Measurements from ENCODE around the gene SORCS3. TPM values are rescaled to one million over a fixed set of nuclear protein-coding genes. Genes with fewer than 3 reads are reported as not detected.

The SORCS3 gene
- total RNA-seq, 1 donor from 2014 or later: not detected

DNA sequence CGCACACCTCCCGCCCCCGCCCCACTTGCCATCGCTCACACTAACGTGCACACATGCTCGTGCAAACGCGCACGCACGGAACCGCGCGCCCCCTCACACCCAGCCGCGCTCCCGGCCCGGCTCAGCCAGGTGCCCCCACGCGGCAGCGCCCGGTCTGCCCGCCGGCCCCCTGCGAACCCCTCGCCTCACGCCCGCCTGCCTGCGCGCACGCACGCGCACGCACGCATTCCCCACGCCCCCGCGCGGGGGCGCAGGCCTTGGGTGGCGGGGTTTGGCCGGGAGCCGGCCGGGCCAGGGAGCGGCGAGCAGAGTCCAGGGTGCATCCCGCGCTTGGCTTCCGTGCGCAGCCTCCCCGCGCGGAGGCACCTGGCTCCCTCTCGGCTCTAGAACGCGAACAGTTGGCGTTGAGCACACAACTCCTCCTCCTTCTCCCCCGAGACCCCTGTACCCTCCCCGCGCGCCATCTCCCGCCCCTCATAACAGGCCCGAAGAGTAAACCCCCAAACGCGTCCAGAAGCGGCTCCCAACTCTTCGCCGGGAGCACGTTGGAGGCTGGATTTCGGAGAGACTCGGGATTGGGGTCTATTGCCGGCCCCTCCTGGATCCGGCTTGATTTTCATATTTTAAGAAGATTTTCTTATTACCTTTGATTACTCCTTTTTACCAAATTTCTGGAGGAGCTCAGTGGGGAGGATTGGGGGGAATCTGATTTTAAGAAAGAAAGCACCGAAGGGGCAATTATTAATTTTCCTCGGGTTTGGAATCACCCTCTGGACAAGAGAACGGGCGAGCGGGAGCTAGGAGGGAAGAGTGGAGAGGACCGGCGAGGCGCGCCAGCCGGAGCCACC lies 527 bp upstream of the SORCS3 start:
- Mint-ChIP-seq H3K27ac (ENCODE audit: unreplicated experiment) (no peak overlapping the region), H3K36me3 (ENCODE audit: low read depth) (peaks cover 8% of the 10 kb centered on the region), H3K4me3 (ENCODE audit: unreplicated experiment) (peak overlapping the region; percentile 58), H3K27me3 (ENCODE audit: low read depth) (peaks cover 72% of the 10 kb centered on the region), H3K4me1 (ENCODE audit: low read depth) (peaks cover 14% of the 10 kb centered on the region), H3K9me3 (ENCODE audit: low read depth) (no peaks in the 10 kb centered on the region)
- no peak for DNase-seq (ENCODE audit: low spot score)
- TF ChIP-seq, protein P1, sequence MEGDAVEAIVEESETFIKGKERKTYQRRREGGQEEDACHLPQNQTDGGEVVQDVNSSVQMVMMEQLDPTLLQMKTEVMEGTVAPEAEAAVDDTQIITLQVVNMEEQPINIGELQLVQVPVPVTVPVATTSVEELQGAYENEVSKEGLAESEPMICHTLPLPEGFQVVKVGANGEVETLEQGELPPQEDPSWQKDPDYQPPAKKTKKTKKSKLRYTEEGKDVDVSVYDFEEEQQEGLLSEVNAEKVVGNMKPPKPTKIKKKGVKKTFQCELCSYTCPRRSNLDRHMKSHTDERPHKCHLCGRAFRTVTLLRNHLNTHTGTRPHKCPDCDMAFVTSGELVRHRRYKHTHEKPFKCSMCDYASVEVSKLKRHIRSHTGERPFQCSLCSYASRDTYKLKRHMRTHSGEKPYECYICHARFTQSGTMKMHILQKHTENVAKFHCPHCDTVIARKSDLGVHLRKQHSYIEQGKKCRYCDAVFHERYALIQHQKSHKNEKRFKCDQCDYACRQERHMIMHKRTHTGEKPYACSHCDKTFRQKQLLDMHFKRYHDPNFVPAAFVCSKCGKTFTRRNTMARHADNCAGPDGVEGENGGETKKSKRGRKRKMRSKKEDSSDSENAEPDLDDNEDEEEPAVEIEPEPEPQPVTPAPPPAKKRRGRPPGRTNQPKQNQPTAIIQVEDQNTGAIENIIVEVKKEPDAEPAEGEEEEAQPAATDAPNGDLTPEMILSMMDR (IDR thresholded peaks at IDR 0.05): no peak

DNA sequence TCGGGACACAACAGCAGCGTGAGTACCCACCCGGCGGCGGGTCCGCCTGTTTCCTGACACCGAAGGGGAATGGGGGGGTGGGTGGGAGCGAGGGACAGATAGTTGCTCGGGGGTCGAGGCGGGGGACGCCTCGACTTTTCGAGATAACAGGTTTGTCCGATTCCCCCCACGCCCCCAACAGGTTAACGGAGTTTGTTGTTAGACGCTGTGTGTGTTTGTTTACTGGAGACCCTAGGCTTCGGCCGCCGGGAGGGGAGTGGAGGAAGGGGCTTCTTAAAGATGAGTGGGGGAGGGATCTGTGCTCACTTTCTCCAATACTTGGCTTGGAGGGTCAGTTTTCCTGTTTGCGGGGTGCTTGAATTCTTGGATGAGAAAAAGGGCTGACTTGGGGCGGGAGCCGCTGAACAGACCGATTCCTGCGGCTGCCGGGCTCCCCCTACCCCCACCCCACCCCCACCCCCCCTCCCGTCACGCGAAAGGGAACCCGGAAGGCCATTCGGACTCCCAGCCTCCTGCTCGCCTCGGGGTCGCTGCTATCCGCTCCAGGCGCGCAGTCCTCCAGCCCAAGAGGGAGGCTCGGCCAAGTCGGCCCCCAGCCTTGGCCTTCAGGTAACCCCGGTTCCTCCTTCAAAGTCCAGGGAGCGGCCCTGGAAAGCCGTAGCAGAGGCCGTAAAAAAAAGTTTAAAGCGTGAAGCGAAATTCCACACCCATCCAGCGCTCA lies 1.0 kb downstream of the SORCS3 start:
- Mint-ChIP-seq H3K27ac (ENCODE audit: unreplicated experiment) (no peak overlapping the region), H3K4me1 (ENCODE audit: low read depth) (peaks cover 14% of the 10 kb centered on the region), H3K27me3 (ENCODE audit: low read depth) (peaks cover 74% of the 10 kb centered on the region), H3K36me3 (ENCODE audit: low read depth) (peaks cover 8% of the 10 kb centered on the region), H3K9me3 (ENCODE audit: low read depth) (no peaks in the 10 kb centered on the region), H3K4me3 (ENCODE audit: unreplicated experiment) (no peak overlapping the region)
- TF ChIP-seq, protein P1 (IDR thresholded peaks at IDR 0.05): no peak
- no peak for DNase-seq (ENCODE audit: low spot score)

DNA sequence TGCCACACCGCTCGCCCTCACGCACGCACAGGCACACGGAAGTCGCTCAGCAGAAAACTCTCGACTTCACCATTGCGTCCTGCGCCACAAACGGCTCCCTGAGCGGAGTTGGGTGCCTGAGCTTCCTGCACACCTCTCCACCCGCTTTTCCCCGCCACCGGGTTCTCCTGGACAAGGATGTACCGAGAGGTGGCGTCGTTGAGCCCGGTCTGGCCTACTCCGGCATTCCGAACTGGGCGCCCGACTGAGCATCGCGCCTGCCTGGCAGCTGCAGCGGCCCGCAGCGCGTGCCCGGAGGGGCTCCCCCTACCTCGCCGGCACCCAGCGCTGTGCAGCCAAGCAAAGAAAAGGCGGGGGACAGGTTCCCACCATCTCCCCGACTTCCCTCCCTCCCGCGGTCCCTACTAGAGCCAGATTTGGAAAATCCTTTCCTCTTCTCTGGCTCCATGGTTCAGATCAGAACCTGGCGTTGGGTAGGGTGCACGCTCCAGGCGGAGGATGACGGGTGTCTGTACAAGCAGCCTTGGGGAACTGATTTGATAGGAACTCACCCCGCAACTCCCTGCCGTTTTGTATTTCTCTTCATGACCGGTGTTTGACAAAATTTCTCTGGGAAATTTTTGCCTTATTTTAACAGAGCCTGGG lies 1.7 kb downstream of the SORCS3 start:
- TF ChIP-seq, protein P1 (IDR thresholded peaks at IDR 0.05): peak; percentile 34
- peaks cover 76% of the 10 kb centered on the region for H3K27me3 Mint-ChIP-seq (ENCODE audit: low read depth)
- H3K9me3 Mint-ChIP-seq (ENCODE audit: low read depth): no peaks in the 10 kb centered on the region
- peaks cover 14% of the 10 kb centered on the region for H3K4me1 Mint-ChIP-seq (ENCODE audit: low read depth)
- no peak for DNase-seq (ENCODE audit: low spot score)
- no peak overlapping the region for H3K27ac Mint-ChIP-seq (ENCODE audit: unreplicated experiment)
- no peak overlapping the region for H3K4me3 Mint-ChIP-seq (ENCODE audit: unreplicated experiment)
- peaks cover 7% of the 10 kb centered on the region for H3K36me3 Mint-ChIP-seq (ENCODE audit: low read depth)

DNA sequence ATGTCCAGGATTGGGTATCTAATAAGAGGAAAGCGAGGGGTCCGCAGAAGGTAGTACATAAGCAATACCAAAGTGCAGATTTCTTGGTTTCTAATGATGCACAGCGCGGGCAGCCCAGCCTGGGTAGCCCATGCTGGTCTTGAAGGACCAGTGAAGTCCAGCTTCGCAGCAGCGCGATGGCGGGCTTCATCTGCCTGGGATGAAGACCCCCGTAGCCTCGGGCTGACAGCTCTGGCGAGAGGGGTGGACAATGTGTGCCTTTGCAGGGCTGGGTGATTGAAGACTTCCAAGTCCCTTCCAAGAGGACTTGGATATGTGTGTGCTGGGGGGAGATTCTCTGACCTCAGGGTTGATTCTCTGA lies 2.2 kb downstream of the SORCS3 start:
- Mint-ChIP-seq H3K9me3 (ENCODE audit: low read depth) (no peaks in the 10 kb centered on the region), H3K36me3 (ENCODE audit: low read depth) (peaks cover 3% of the 10 kb centered on the region), H3K4me1 (ENCODE audit: low read depth) (peaks cover 14% of the 10 kb centered on the region), H3K27me3 (ENCODE audit: low read depth) (peaks cover 75% of the 10 kb centered on the region), H3K27ac (ENCODE audit: unreplicated experiment) (no peak overlapping the region), H3K4me3 (ENCODE audit: unreplicated experiment) (no peak overlapping the region)
- no peak for DNase-seq (ENCODE audit: low spot score)
- TF ChIP-seq, protein P1 (IDR thresholded peaks at IDR 0.05): no peak

DNA sequence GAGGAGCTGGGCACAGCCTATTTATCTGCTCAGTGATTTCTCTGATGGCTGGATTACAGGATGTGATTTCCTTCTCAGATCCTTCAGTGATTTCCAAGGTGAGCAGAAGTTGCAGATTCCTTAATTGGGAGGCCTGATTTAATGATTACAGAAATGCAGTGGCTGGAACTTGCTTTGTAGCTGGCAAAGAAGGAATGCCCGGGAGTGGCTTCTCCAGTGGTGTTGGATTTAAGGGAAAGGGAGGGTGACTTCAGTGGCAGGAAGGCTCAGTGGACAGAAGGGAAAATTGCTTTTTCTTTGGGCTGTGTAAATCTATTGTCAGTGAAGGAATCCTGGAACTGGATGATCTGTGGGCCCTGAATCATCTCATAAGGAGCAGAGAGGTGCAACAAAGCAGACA lies 5.1 kb downstream of the SORCS3 start:
- no peak overlapping the region for H3K4me3 Mint-ChIP-seq (ENCODE audit: unreplicated experiment)

More for the DNA sequence above, 5.1 kb downstream of the SORCS3 start:
- Mint-ChIP-seq H3K27ac (ENCODE audit: unreplicated experiment) (no peak overlapping the region), H3K27me3 (ENCODE audit: low read depth) (peaks cover 62% of the 10 kb centered on the region), H3K4me1 (ENCODE audit: low read depth) (no peaks in the 10 kb centered on the region), H3K36me3 (ENCODE audit: low read depth) (no peaks in the 10 kb centered on the region), H3K9me3 (ENCODE audit: low read depth) (no peaks in the 10 kb centered on the region)
- TF ChIP-seq, protein P1 (IDR thresholded peaks at IDR 0.05): no peak
- no peak for DNase-seq (ENCODE audit: low spot score)
